ENCODE measurements around the gene DNAJB8. TPM values are rescaled to one million over a fixed set of nuclear protein-coding genes. Genes with fewer than 3 reads are reported as not detected.

DNAJB8 gene
- polyA plus RNA-seq, 3 donors: not detected

DNA sequence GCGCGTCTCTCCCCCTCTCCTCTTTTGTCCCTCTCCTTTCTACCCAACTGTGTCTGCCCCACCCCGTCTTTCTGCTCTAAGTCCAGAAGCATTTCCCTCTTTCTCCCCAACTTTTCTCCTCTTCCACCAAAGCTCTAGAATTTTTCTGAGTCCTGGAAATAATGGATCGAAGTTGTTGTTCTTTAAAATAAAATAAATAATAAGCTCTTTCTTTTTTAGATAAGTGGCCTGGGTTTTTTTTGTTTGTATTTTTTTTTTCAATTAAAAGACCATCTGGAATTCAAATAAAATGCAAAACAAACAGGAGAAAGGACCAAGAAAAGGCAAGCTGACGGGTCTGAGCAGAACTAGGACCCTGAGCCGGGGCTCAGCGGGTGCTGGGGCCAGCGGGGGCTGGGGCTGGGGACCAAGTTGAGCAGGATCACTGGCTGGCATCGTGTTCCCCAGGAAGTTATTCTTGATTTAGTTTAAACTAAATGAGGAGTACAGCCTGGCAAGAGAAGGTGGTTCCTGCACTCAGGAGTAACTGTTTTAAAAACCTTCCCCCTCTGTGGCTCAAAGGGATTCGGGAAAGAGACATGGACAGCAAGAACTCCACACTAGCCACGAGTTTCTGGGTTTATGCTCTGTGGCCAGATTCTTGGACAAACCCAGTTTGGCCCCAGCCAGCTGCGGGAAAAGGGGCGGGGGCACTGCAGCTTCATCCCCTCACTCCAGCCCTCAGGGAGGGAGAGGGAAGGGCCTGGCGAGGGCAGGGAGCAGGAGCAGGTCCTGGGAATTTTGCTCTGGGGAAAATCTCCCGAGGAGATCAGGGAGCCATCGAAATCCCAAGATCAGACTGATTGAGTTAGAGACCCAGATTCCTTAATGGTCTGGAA, 18.0 kb upstream of the DNAJB8 start:
- no peak for DNase-seq

GRCh38 chr3:128483657-128484403, 17.1 kb upstream of the DNAJB8 start:
- no peak for DNase-seq

DNA sequence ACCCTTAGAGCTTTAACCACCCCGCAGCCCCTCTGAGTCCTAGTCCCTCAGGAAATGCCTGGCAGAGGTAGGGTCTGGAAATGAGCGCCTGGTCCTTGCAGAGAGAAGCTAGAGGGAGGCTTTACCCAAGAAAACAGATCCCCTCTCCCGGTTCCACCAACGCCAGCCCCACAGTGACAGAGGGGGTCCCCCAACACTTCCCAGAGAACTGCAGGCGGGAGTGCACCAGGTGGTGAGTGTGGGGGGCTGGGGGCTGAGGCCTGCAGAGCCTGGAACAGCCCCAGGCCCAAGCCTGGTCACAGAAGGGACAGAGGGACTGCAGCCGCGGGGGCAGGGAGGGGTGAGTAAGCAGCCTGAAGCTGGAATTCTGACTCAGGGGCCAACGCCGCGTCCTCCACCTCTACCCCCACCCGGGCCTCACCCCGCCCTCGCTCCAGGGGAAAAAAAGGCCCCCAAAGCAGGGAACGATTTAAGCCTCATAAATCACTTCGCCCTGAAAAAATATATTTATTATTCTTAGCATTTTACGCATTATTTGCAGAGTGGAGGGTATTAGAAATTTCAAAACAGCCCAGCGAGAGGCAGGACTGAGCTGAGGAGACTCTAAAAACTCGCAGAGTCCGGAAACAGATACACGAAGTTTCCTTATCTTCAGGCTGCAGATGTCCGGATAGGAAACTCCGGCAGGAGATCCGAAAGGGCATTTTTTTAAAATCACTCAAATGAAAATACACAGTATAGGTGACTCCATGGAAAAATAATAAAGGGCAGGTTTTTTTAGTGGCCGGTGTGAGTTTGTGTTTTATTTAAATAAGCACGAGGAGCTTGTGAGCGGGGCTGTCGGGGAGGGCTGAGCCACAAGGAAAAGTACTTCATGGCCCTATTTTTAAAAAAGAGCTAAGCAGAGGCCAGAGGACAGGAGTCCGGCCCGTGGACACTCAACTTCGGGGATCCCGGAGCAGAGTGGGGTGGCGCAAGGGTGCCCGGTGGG, 16.3 kb upstream of the DNAJB8 start:
- DNase-seq: no peak

DNA sequence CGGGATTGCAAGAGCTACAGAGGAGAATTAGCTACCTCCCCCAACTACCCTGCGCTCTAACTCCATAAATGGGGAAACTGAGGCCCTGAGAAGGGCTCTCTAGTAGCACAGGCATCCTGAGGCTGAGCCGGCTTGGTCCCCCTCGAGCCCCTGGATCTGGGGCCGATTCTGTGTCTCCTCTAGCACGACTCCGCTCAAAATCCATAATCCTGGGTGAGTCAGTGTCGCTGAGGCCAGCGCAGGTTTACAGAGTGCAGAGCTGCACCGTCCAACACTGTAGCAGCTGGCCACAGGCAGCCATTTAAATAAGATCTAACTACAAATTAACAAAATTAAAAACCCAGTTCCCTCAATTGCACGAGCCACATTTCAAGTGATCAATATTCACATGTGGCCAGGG, 15.5 kb upstream of the DNAJB8 start:
- no peak for DNase-seq

- no peak for DNase-seq
Measured at GRCh38 chr3:128481438-128481942, 14.8 kb upstream of the DNAJB8 start.

DNA sequence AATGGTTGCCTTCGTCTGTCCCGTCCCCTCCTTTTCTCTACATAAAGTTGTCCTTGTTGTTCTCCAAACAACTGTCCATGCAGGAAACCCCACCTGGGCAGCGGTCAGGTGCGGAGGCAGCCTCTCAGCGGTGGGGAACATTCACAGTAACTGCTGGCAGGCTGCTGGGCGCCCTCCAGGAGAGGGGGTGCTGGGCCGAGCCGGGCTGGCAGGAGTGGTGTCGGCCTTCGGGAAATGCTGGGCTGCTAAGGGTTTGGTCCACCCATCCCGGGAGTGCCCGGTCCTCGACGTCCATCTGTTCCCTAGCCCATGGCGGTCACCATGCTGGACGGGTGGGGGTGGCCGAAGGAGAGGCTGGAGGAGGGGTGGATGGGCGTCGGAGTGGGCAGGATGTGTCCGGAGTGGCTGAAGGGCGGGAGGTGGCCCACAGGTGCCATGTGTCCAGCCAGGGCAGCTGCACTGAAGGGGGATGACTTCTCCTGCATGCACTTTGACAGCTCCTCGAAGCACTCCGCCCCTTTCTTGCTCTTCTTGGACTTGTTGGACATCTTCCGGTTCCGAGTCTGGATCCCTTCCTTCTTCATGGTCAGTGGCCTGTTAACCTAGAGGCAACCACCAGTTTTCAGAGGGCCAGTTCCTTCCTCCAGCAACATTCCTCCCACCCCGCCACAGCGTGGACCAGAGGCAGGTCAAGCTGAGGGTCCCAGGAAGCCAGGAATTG, 14.2 kb upstream of the DNAJB8 start:
- no peak for DNase-seq

DNA sequence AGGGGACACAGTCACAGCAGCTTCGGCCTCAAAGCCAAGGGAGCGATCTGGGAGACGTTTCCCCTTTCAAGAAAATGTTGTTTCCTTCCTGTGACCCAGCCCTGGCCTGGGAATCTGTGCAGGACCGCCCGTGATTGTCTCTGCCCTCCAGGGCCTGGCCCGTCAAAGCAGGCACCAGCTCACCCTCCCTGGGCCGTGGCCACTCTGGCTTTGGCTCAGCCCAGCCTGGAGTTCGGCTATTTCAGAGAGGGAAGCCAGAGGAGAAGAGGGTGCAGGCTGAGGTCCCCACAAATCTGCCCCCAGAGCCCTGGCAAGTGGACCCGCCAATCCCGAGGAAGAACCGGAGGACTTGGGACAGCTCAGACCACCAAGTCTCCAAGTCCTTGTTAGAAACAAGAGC, 13.6 kb upstream of the DNAJB8 start:
- DNase-seq: no peak

DNA sequence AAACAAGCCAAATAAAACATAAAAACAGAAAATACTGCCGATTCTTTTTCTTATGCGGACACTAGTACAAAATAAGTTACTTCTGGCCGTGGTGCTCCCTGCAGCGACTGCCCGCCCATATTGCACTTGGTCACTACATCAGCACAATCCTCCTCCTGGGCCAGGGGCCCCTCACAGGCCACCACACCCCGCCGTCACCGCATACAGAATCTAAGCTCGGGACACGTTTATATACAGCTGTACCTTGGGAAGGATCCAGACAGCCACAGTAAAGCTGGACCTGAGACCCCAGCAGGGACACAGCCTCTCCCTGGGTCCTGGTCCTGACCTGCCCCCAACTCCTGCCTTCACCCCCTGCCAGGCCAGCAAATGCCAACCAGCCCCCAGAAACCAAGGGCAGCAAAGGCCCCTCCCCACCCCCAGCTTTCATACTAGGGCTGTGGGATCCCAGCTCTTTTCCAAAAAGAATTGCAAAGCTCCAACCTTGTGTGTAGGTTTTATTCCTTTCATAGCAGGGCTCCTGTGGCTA, 12.9 kb upstream of the DNAJB8 start:
- no peak for DNase-seq

- no peak for DNase-seq
Measured at GRCh38 chr3:128478576-128479506, 12.2 kb upstream of the DNAJB8 start.

DNA sequence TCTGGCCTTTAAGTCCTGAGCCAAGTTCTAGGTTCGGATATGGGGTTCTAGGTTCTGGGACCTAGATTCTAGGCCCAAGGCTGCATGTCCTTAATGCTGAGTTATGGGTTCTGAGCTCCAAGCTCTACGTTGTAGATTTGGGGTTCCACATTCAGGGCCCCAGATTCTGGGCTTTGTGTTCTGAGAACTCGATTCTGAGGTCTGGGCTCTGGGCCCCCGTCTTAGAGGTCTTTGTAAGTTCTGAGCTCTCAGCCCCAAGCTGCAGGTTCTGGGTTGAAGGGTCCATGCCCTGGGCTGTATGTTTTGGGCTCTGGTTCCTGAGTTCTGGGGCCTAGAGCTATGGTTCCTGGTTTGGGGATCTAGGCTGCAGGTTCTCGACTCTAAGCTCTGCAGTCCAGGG, 10.0 kb upstream of the DNAJB8 start:
- no peak for DNase-seq

DNA sequence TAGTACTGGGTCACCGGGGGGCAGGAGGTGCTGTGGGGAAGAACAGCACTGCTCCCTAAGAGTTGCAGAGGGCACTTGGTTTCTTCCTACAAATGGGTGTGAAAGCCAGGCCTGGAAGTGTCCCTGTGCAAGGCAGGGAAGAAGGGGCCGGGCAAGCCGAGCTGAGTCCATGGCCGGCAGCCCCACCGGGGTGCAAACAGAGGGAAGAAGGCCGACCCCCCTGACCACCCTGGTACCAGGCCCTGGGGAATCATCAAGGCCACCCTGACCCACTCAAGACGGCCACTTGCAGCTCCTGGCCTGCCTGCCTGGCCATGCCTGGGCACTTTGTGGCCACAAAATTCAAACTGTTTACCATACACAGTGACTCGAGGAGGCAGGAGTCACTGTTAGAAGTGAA, 8.7 kb upstream of the DNAJB8 start:
- DNase-seq: no peak

- no peak for DNase-seq
Measured at GRCh38 chr3:128473737-128474136, 7.0 kb upstream of the DNAJB8 start.

DNA sequence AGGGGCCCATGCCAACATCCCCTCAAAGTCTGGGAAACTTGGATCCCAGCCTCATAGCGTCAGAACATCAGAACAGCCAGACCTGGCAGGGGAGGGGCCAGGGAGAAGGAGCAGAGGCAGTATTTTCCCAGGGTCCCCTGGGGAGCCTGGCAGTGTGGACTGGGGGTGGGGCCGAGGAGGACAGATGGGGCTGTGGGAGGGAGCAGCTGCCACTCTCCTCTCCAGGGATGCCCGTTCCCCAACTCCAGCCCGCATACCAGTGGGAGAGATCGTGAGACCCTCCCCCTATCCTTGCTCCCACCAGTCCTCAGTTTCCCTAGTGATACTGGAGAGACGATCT, 6.5 kb upstream of the DNAJB8 start:
- DNase-seq: no peak

- DNase-seq: no peak
Measured at GRCh38 chr3:128472449-128473179, 5.9 kb upstream of the DNAJB8 start.

GRCh38 chr3:128471720-128472119, 5.0 kb upstream of the DNAJB8 start:
- DNase-seq: no peak

- no peak for DNase-seq
Measured at GRCh38 chr3:128471110-128471509, 4.4 kb upstream of the DNAJB8 start.

DNA sequence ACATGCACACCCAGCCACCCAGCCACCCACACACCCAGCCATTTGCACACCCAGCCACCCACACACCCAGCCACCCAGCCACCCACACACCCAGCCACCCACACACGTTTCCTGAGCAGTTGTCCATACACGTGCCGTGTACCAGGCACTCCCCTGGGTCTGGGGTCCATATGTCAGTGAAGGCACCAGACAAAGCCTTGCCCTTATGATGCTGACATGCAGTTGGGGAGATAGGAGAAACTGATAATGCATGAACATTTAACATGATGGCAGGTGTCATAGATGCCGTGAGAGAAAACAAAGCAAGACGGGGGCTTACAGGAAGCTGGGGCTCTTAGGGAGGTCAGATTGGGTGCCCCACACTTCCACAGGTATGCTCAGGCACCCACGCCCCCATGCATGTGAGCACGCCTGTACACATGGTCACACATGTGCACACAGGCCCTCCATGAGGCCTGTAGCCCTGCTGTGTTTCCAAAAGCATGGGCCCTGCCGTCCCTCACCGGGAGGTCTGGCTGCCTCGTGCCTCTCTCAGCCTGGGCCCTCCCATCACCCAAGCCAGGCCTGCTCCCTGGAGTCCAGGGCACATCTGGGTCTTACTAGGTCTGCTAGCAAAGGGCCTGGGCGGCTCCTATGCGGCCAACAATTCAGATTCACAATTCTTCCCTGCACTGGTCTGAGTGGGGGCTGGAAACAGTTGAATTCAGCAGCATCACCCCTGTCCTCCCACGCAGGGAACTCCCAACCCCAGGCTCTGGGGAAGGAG, 3.6 kb upstream of the DNAJB8 start:
- DNase-seq: no peak

DNA sequence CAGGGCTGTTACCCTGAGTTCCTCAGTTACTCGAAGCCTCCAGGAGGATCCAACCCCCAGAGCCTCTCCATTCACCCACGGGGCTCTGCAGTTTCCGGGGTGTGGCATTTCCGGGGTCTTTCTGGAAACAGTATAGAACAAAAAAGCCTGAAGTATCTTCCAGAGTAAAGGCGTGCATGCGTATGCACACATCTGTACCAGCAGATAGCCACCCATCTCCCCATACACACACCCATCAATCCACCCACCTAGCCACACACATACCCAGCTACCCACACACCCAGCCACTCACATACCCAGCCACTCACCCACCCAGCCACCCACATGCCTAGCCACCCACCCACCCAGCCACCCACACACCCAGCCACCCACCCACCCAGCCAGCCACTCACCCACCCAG, 2.9 kb upstream of the DNAJB8 start:
- DNase-seq: no peak

Measured in renal pelvis (tissue), 4 donors.